Stimulated activated memory B cell treated with anti-CD40 and anti-IgM and Interleukin-4, amounts not matched to agents 10 μg/mL and 1 μg/mL and 100 μg/mL, for 72 hours (primary cell): ENCODE measurements around the gene KCNQ2.
"Not testable (repeated sequence)": the region's sequence is repeated elsewhere in the genome, so short reads cannot be mapped to it uniquely, and the experiment has no call there.

ENCODE experiments used
- ATAC-seq: fragments of 150-1000 bp; cut with Tn5 transposase; 2 replicates; pipeline ENCODE4 v1.10.0; 2021
- H3K27ac Mint-ChIP-seq: one replicate; pipeline ENCODE4 v1.8.0; 2022; ENCODE audit warnings: mild to moderate bottlenecking, mixed read lengths
- H3K27me3 Mint-ChIP-seq: one replicate; pipeline ENCODE4 v1.8.0; 2022; ENCODE audit warnings: mixed read lengths
- H3K36me3 Mint-ChIP-seq: one replicate; pipeline ENCODE4 v1.8.0; 2022; ENCODE audit warnings: mixed read lengths
- H3K4me1 Mint-ChIP-seq: one replicate; pipeline ENCODE4 v1.8.0; 2022; ENCODE audit warnings: mixed read lengths
- H3K4me3 Mint-ChIP-seq: one replicate; pipeline ENCODE4 v1.8.0; 2022; ENCODE audit warnings: mild to moderate bottlenecking, moderate library complexity, mixed read lengths
- H3K9me3 Mint-ChIP-seq: one replicate; pipeline ENCODE4 v1.8.0; 2022; ENCODE audit warnings: mixed read lengths

KCNQ2 gene

DNA sequence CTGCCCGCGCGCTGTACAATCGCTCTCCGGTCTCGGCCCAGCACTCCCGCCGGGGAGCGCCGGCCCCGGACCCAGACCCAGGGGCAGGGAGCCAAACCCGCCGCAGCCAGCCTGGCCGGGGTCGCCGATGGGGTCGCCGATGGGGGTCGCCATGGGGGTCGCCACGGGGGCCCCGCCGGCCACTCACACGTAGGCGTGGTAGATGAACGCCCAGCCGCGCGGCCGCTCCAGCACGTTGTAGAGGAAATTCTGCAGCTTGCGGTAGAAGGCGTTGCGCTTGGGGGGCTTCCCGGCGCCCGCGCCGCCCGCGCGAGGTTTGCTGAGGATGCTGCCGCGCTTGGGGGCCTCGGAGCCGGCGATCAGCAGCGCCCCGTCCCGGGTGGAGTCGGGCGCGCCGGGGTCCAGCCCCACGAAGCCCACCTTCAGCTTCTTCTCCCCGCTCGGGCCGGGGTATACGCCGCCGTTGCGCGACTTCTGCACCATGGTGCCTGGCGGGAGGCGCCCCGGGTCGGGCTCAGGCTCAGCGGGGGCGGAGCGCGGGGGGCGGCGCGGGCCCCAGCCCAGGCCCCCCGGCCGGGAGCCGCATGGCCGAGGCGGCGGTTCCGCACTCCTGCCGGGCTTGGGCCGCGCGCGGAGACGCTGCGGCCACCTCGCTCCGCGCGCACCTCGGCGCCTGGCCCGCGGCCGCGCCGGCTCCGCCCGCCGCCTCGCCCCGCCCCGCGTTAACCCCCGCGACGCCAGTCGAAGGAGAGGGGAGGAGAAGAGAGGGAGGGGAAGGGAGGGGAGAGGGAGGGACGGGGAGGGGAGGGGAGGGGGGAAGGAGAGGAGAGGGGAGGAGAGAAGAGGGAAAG, at the start of gene KCNQ2:
KCNQ2 (minus strand) TSS at position 675 of the 851 bp plus-strand sequence; CDS start at position 483, 192 bp downstream.
- Mint-ChIP-seq H3K4me1 (peaks cover 19% of the 10 kb centered on the region), H3K27me3 (peaks cover 80% of the 10 kb centered on the region), H3K36me3 (no peaks in the 10 kb centered on the region), H3K27ac (no peak within 1 kb of the TSS), H3K9me3 (no peaks in the 10 kb centered on the region), H3K4me3 (peak within 1 kb of the TSS; percentile 26)
- no peak for ATAC-seq

DNA sequence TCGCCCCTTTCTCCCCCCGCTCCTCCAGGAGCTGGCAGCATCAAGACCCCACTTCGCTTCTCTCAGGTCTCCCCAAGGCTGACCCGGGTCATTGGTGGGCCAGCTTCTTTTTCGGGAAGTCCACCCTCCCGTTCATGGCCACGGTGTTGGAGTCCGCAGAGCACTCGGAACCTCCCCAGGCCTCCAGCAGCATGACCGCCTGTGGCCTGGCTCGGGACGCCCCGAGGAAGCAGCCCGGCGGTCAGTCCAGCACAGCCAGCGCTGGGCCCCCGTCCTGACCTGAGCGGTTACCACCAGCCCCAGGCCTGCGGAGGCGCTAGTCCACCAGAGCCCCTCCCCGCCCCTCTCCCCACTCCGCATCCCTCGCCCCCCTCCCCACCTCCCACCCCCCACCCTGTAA, 49.1 kb upstream of the KCNQ2 start:
- Mint-ChIP-seq H3K4me1 (peaks cover 39% of the 10 kb centered on the region), H3K27ac (peak overlapping the region; percentile 85), H3K4me3 (peak overlapping the region; percentile 86), H3K9me3 (peaks cover 5% of the 10 kb centered on the region), H3K36me3 (peaks cover 23% of the 10 kb centered on the region), H3K27me3 (peaks cover 9% of the 10 kb centered on the region)
- ATAC-seq = no peak

DNA sequence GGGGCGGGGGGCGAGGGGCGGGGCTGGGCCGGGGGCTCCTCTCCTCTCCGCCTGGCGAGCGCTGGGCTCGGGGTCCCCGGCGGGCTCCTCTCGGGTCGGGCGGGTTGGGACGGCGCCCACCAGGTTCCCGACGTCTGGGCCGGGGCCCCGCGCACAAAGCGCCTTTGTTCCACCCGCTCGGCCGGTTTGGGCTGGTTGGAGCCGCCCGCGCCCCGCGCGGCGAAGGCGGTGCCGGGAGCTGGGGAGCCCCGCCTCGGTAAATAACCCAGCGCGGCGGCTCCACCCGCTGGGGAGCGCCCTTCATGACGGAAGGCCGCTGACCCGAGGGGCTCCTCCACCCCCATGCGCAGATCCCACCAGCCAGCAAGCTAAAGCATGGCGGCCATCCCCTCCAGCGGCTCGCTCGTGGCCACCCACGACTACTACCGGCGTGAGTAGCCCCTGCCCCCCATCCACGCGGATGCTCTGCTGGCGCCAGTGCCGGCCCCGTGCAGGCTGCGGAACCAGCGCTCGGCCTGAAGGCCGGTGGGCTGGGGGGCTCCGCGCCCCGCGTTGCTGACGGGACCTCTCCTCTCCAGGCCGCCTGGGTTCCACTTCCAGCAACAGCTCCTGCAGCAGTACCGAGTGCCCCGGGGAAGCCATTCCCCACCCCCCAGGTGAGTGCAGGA, 48.6 kb upstream of the KCNQ2 start:
- H3K27me3 Mint-ChIP-seq = peaks cover 9% of the 10 kb centered on the region
- peaks cover 23% of the 10 kb centered on the region for H3K36me3 Mint-ChIP-seq
- peaks cover 5% of the 10 kb centered on the region for H3K9me3 Mint-ChIP-seq
- peak overlapping the region; percentile 86 for H3K4me3 Mint-ChIP-seq
- peak; percentile 77 for ATAC-seq
- peak overlapping the region; percentile 85 for H3K27ac Mint-ChIP-seq
- peaks cover 35% of the 10 kb centered on the region for H3K4me1 Mint-ChIP-seq

DNA sequence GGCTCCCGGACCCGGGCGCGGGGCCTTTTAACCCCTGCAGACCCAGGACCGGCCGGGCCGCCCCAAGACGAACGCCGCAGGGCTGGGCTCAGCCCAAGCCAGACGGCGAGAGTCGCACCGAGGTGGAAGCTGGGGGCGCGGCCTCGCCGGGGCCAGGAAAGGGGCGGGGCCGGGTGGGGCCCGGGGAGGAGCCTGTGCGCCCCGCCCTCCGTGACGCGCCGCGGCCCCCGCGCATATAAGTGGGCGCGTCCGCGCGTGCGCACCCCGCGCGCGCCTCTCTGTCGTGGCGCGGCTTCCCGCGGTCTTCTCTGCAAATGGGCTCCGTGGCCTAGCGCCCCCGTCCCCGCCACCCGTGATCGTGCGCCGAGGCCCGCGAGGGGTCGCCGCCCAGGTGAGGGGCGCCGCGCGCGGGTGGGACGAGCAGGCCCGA, 48.1 kb upstream of the KCNQ2 start, which contains the start of gene PPDPF:
PPDPF (plus strand) TSS at position 262 of the 430 bp plus-strand sequence. CDS start 544 bp downstream, outside the sequence.
- Mint-ChIP-seq H3K27ac (peak within 1 kb of the TSS; percentile 85), H3K27me3 (peaks cover 9% of the 10 kb centered on the region), H3K36me3 (peaks cover 23% of the 10 kb centered on the region), H3K9me3 (peaks cover 5% of the 10 kb centered on the region), H3K4me3 (peak within 1 kb of the TSS; percentile 86), H3K4me1 (peaks cover 29% of the 10 kb centered on the region)
- ATAC-seq = peak; percentile 89

DNA sequence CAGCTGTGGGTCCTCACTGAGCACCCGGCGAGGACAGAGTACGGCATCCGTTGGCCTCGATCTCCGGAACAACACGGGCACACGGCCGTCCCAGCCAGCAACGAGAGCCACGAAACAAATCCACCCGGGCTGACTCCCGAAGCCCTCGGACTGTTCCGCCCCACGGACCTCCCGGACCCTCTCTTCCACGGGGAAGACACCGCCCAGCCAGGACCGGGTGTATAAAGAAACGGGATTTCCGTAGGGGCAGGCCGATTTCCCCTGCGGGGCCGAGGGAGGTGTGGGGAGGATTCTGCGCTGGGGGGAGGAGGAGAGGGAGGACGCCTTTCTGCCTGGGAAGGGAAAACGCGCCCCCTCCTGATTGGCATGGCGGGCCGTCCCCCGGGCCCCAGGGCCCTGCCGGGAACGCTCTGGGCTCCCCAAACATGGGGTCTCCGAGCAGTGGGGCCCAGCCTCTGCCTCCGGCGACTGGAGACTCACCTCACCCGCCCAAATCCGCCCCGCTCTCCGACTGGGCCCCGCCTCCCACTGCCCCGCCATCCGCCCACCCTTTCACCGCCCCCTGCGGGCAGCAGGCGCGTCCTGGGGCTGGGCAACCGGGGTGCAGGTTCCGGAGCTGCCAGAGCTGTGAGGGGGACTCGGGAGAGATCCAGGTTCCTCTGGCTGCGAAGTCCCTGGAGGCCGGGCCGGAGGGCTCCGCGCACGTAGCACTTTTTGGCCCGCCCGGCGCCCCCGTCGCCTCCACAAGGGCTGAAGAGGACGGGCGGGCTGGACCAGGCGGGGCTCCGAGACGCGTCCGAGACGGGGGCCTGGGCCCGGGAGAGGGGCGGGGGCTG, 47.4 kb upstream of the KCNQ2 start:
- peak; percentile 68 for ATAC-seq
- Mint-ChIP-seq H3K4me3 (peak overlapping the region; percentile 78), H3K27ac (peak overlapping the region; percentile 85), H3K27me3 (peaks cover 9% of the 10 kb centered on the region), H3K36me3 (peaks cover 23% of the 10 kb centered on the region), H3K4me1 (peaks cover 26% of the 10 kb centered on the region), H3K9me3 (peaks cover 5% of the 10 kb centered on the region)

DNA sequence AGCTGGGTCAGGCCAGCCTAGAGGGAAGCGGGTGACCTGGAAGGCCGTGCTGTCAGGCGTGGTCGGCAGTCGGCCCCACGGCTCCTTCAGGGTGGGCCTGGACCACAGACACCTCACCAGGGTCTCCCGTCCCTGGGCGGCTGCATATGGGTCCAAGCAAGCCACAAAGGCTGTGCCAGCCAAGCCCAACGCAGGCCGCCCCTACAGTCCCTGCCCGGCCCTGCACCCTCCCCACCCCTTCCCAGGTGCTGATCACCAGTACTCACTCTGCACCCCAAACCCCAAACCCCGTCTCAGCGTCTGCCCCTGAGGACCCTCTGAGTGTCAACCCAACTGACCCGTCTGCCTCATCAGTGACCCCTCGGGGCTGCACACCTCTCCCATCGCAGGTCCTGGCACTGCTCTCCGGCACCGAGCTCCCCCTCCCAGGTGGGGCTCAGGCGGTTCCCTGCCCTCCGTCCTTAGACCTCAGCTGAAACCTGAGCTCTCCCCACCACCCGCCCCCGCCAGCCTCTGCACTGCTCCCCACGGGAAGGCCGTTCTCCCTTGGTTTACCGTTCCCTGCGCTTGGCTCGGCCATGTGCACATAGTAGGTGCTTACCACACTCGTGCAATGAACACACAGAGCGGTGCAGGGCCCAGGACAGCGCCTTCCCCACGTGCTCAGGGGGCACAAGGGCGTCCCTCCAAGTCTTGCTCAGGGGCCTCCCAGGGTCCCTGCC, 46.7 kb upstream of the KCNQ2 start:
- H3K36me3 Mint-ChIP-seq = peaks cover 22% of the 10 kb centered on the region
- peak overlapping the region; percentile 78 for H3K4me3 Mint-ChIP-seq
- H3K27me3 Mint-ChIP-seq = peaks cover 9% of the 10 kb centered on the region
- H3K4me1 Mint-ChIP-seq = peaks cover 18% of the 10 kb centered on the region
- H3K9me3 Mint-ChIP-seq = peaks cover 7% of the 10 kb centered on the region
- H3K27ac Mint-ChIP-seq = peak overlapping the region; percentile 85
- ATAC-seq = no peak

DNA sequence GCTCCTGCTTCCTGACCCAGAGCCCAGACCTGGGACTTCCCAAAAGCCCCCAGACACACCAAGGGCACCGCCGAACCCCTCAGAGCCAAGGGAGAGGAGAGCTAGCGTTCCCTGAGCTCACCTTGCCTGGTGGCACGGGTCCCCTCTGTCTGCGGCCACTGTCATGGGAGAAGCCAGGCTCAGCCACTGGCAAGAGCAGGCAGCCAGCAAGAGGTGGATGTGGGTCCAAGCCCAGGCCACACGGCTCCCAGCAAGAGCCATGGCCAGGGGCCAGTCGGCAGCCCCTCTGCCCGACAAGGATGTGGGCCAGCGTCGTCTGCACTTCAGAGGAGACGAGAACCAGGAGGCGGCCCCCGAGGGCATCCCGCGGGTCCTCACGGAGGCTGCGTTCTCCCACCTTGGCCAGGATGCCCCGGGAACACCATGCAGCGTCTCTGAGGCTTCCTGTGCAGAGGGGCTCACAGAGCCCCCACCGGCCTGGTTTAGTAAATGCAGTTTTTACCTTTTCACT, 46.0 kb upstream of the KCNQ2 start:
- Mint-ChIP-seq H3K4me1 (peaks cover 17% of the 10 kb centered on the region), H3K27me3 (peaks cover 14% of the 10 kb centered on the region), H3K36me3 (peaks cover 15% of the 10 kb centered on the region), H3K4me3 (no peak overlapping the region), H3K27ac (no peak overlapping the region), H3K9me3 (peaks cover 5% of the 10 kb centered on the region)
- ATAC-seq = no peak

DNA sequence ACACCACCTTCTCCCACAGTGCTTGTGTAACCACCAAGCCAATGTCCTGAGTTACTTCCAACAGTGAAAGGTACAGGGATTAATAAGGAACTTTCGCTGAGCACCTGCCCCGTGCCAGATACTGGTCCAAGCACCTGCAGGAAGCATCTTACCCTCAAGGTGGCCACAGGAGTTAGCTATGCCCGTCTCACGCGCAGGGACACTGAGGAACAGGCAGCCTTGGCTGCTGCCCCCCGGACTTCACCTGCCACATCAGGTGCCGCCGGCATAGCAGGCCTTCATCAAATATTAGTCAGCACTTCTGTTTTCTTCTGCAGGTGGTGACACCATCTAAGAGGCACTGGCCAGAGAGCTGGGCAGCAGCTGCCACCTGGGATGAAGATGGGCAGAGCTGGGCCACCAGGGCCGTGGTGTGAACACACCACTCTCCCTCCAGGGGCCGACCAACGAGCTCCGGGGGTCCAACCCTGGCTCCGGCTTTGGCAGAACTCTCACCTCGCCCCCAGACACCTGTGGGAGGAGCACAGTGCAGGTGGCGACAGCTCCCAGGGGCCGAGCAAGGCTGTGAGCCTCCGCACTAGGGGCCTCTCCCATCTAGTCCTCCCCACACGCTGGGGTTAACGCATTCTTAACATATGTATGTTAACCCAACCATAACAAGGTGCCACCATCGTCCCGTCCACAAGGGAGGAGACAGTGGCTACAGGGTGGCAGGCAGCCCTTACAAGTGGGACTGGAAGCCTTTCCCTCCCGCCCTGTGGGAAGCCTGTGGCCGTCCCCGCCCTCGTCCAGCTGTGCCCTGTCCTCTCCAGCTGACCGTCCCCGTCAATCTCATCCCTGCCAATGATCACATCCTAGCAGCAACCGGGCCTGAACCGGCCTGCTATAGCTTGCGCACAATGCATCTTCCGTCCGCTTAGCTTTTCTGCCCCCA, 45.2 kb upstream of the KCNQ2 start:
- peaks cover 8% of the 10 kb centered on the region for H3K36me3 Mint-ChIP-seq
- no peak for ATAC-seq
- peaks cover 4% of the 10 kb centered on the region for H3K9me3 Mint-ChIP-seq
- H3K4me3 Mint-ChIP-seq = no peak overlapping the region
- peaks cover 13% of the 10 kb centered on the region for H3K4me1 Mint-ChIP-seq
- H3K27ac Mint-ChIP-seq = no peak overlapping the region
- H3K27me3 Mint-ChIP-seq = peaks cover 21% of the 10 kb centered on the region

DNA sequence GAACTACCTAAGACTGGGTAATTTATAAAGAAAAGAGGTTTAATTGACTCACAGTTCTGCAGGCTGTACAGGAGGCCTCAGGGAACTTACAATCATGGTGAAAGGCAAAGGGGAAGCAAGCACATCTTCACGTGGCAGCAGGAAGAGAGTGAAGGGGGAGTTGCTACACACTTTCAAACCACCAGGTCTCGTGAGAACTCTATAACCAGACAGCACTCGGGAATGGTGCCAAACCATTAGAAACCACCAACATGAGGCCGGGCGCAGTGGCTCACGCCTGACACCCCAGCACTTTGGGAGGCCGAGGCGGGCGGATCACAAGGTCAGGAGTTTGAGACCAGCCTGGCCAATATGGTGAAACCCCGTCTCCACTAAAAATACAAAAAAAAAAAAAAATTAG, 42.1 kb upstream of the KCNQ2 start:
- H3K9me3 Mint-ChIP-seq, H3K36me3 Mint-ChIP-seq, H3K27ac Mint-ChIP-seq, ATAC-seq, H3K4me1 Mint-ChIP-seq, H3K4me3 Mint-ChIP-seq: not testable (repeated sequence)
- H3K27me3 Mint-ChIP-seq = peaks cover 41% of the 10 kb centered on the region

DNA sequence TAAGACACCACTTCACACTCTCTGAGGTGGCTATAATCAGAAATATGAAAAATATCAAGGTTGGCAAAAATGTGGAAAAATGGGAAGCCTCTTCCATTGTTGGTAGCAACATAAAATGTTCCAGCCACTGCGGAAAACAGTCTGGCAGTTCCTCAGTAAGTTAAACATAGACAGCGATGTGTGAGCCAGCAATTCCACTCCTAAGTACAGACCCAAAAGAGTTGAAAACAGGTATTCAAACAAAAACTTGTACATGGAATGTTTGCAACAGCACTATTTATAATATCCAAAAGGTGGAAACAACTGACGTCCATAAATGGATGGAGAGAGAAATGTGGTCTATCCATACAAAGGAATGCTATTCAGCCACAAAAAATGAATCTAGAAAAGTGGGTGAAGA, 40.8 kb upstream of the KCNQ2 start:
- Mint-ChIP-seq H3K4me1 (no peaks in the 10 kb centered on the region), H3K9me3 (peaks cover 3% of the 10 kb centered on the region), H3K4me3 (no peak overlapping the region), H3K27me3 (peaks cover 52% of the 10 kb centered on the region), H3K36me3 (no peaks in the 10 kb centered on the region), H3K27ac (no peak overlapping the region)
- ATAC-seq = no peak

DNA sequence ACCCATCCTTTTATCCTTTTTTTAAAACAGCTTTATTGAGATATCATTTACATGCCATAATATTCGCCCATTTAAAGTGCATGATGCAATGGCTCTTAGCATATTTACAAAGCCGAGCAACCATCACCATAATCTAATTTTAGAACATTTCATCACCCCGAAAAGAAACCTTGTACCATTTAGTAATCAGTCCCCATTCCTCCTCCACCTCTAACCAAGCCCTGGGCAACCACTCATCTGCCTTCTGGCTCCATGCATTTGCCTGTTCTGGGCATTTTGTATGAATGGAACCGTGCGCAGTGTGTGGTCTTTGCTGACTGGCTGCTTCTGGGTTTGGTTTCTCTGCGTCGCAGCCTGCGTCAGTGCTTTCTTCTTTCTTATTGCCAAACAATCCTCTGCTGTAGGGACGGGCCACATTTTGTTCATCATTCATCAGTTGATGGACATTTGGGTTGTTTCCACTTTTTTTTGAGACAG, 36.7 kb upstream of the KCNQ2 start:
- Mint-ChIP-seq H3K4me3 (no peak overlapping the region), H3K36me3 (no peaks in the 10 kb centered on the region), H3K4me1 (no peaks in the 10 kb centered on the region), H3K9me3 (peaks cover 4% of the 10 kb centered on the region), H3K27me3 (peaks cover 71% of the 10 kb centered on the region), H3K27ac (no peak overlapping the region)
- ATAC-seq = no peak

DNA sequence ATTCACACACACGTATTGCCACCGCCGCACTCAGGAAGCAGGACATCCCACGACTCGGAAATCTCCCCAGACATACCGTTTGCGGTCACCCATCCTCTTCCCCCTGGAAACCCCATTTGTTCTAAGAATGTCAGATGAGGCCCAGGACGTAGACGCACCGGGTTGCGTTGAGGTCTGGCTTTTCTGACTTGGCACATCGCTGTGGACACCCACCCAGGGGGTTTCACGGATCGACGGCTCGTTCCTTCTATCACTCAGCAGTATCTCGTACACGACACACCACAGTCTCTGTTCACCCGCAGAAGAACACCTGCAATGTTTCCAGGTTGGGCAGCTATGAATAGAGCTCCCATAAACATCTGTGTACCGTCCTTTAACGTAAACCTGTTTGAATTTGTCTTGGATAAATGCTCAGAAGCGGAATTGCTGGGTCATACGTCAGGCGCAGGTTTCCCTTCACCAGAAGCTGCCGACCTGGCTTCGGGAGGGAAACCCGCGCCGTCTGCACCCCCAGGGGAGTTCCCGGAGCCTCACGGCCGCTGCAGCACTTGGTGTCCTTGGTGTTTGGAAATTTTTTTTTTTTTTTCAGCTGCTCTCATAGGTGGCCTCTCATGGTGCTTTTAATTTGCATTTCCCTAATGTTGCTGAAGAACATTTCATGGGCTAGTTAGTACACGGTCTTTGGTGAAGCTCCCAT, 35.8 kb upstream of the KCNQ2 start:
- H3K9me3 Mint-ChIP-seq = peaks cover 4% of the 10 kb centered on the region
- ATAC-seq = no peak
- H3K36me3 Mint-ChIP-seq = no peaks in the 10 kb centered on the region
- no peaks in the 10 kb centered on the region for H3K4me1 Mint-ChIP-seq
- no peak overlapping the region for H3K4me3 Mint-ChIP-seq
- H3K27me3 Mint-ChIP-seq = peaks cover 65% of the 10 kb centered on the region
- no peak overlapping the region for H3K27ac Mint-ChIP-seq
